ENCODE results near the gene MED15.
"Not testable (repeated sequence)": the region's sequence is repeated elsewhere in the genome, so short reads cannot be mapped to it uniquely, and the experiment has no call there.

MED15 gene

GRCh38 chr22:20581503-20582170, 74.2 kb downstream of the MED15 start:
- no peak for DNase-seq (ENCODE audit: low read depth in 1 of 2, low spot score in 1 of 2)

- no peak for DNase-seq (ENCODE audit: low read depth in 1 of 2, low spot score in 1 of 2)
These were observed 74.7 kb downstream of the MED15 start for GRCh38 chr22:20582171-20582511.

- DNase-seq (ENCODE audit: low read depth in 1 of 2, low spot score in 1 of 2), result no peak
These were observed 75.3 kb downstream of the MED15 start for GRCh38 chr22:20582520-20583361.

- no peak for DNase-seq (ENCODE audit: low read depth in 1 of 2, low spot score in 1 of 2)
These were observed 76.1 kb downstream of the MED15 start for GRCh38 chr22:20583471-20583922.

GRCh38 chr22:20584029-20584871, 76.8 kb downstream of the MED15 start:
- DNase-seq (ENCODE audit: low read depth in 1 of 2, low spot score in 1 of 2), result no peak

GRCh38 chr22:20584872-20585638, 77.6 kb downstream of the MED15 start:
- no peak for DNase-seq (ENCODE audit: low read depth in 1 of 2, low spot score in 1 of 2)

GRCh38 chr22:20585639-20586402, 78.4 kb downstream of the MED15 start:
- no peak for DNase-seq (ENCODE audit: low read depth in 1 of 2, low spot score in 1 of 2)

GRCh38 chr22:20586403-20586745, 79.0 kb downstream of the MED15 start:
- no peak for DNase-seq (ENCODE audit: low read depth in 1 of 2, low spot score in 1 of 2)

- DNase-seq (ENCODE audit: low read depth in 1 of 2, low spot score in 1 of 2), result no peak
These were observed 80.0 kb downstream of the MED15 start for GRCh38 chr22:20587206-20587958.

GRCh38 chr22:20588092-20588842, 80.9 kb downstream of the MED15 start:
- DNase-seq (ENCODE audit: low read depth in 1 of 2, low spot score in 1 of 2), result no peak

- no peak for DNase-seq (ENCODE audit: low read depth in 1 of 2, low spot score in 1 of 2)
These were observed 81.6 kb downstream of the MED15 start for GRCh38 chr22:20588843-20589581.

- no peak for DNase-seq (ENCODE audit: low read depth in 1 of 2, low spot score in 1 of 2)
These were observed 82.4 kb downstream of the MED15 start for GRCh38 chr22:20589614-20590476.

GRCh38 chr22:20590477-20591294, 83.3 kb downstream of the MED15 start:
- DNase-seq (ENCODE audit: low read depth in 1 of 2, low spot score in 1 of 2), result no peak

GRCh38 chr22:20591295-20591645, 83.9 kb downstream of the MED15 start:
- no peak for DNase-seq (ENCODE audit: low read depth in 1 of 2, low spot score in 1 of 2)

GRCh38 chr22:20591660-20592310, 84.4 kb downstream of the MED15 start:
- DNase-seq (ENCODE audit: low read depth in 1 of 2, low spot score in 1 of 2), result no peak

- not testable (repeated sequence) for DNase-seq (ENCODE audit: low read depth in 1 of 2, low spot score in 1 of 2)
These were observed 86.6 kb downstream of the MED15 start for GRCh38 chr22:20594038-20594437.
